Endodermal cell (in vitro differentiated cells): ENCODE results near the gene CAPS2. TPM values are rescaled to one million over a fixed set of nuclear protein-coding genes. Genes with fewer than 3 reads are reported as not detected.
A peak's percentile ranks its signal among the peaks of the same experiment; 100 is the strongest.

Experiments used
- DNase-seq: peaks from one replicate; pipeline ENCODE4 v3.0.0-alpha.2; 2017
- H3K27ac ChIP-seq: 2 replicates; pipeline ENCODE4 v1.5.1; 2013; ENCODE audit warnings: mild to moderate bottlenecking, low read depth, low read length, moderate library complexity
- H3K27me3 ChIP-seq: 2 replicates; pipeline ENCODE4 v1.6.1; 2013; ENCODE audit warnings: mild to moderate bottlenecking, low read length, moderate library complexity; ENCODE audit not compliant: insufficient read depth, control insufficient read depth, poor library complexity, severe bottlenecking
- H3K36me3 ChIP-seq: 2 replicates; pipeline ENCODE4 v1.7.0; 2013; ENCODE audit warnings: mild to moderate bottlenecking, low read length, moderate library complexity; ENCODE audit not compliant: control insufficient read depth, insufficient read depth
- H3K4me1 ChIP-seq: one replicate; pipeline ENCODE4 v1.7.0; 2013; ENCODE audit warnings: low read length; ENCODE audit not compliant: control insufficient read depth, insufficient read depth
- H3K4me3 ChIP-seq: 2 replicates; pipeline ENCODE4 v1.5.1; 2013; ENCODE audit warnings: mild to moderate bottlenecking, low read length, moderate library complexity
- H3K9ac ChIP-seq: 2 replicates; pipeline ENCODE4 v1.6.1; 2013; ENCODE audit warnings: mild to moderate bottlenecking, low read length, moderate library complexity; ENCODE audit not compliant: poor library complexity, severe bottlenecking; ENCODE audit errors: extremely low read depth
- H3K9me3 ChIP-seq: 2 replicates; pipeline ENCODE4 v1.6.1; 2013; ENCODE audit warnings: mild to moderate bottlenecking, low read length, moderate library complexity; ENCODE audit not compliant: control insufficient read depth
- H3K27ac Mint-ChIP-seq: 2 replicates; pipeline ENCODE4 v1.8.0; 2020; ENCODE audit warnings: mixed read lengths
- H3K27me3 Mint-ChIP-seq: 2 replicates; pipeline ENCODE4 v1.8.0; 2021; ENCODE audit warnings: mild to moderate bottlenecking, mixed read lengths; ENCODE audit not compliant: insufficient read depth
- H3K36me3 Mint-ChIP-seq: 2 replicates; pipeline ENCODE4 v1.8.0; 2020; ENCODE audit warnings: low read depth, mixed read lengths
- H3K4me1 Mint-ChIP-seq: 2 replicates; pipeline ENCODE4 v1.8.0; 2020; ENCODE audit warnings: mixed read lengths
- H3K4me3 Mint-ChIP-seq: 2 replicates; pipeline ENCODE4 v1.8.0; 2020; ENCODE audit warnings: mild to moderate bottlenecking, moderate library complexity, mixed read lengths
- H3K9me3 Mint-ChIP-seq: 2 replicates; pipeline ENCODE4 v1.8.0; 2020; ENCODE audit warnings: mild to moderate bottlenecking, mixed read lengths
- WGBS, 2 experiments: methylation state at CpG; one replicate each; pipeline versions ENCODE4 v1.1.5 to v1.1.7; 2013; ENCODE audit warnings: missing lambda C conversion rate in 2 of 2, mixed read lengths in 1 of 2; ENCODE audit not compliant: insufficient coverage in 1 of 2, insufficient read length in 1 of 2; 5-methylcytosine and 5-hydroxymethylcytosine counted together
- total RNA-seq, 2 donors: library from RNA; stranded (reverse); fragmentation: NEBNext Ultra II Directional in 1 of 2; extraction: Animal tissue kit (Norgen Biotek cat#: 25700) in 1 of 2; gene quantifications; 2 replicates in 1 of 2; 3 replicates in 1 of 2; pipeline ENCODE4 v1.2.1, GENCODE V29; 2021
- TF ChIP-seq, protein P1 (sequence below): fragments of 200-600 bp; sonication (generic); conservative IDR thresholded peaks from 2 replicates; pipeline ENCODE4 v1.5.0; 2021; ENCODE audit warnings: antibody characterized with exemption, mild to moderate bottlenecking

Gene CAPS2
- total RNA-seq, 2 donors from 2014 or later, result 3.9 to 5.5 TPM

DNA sequence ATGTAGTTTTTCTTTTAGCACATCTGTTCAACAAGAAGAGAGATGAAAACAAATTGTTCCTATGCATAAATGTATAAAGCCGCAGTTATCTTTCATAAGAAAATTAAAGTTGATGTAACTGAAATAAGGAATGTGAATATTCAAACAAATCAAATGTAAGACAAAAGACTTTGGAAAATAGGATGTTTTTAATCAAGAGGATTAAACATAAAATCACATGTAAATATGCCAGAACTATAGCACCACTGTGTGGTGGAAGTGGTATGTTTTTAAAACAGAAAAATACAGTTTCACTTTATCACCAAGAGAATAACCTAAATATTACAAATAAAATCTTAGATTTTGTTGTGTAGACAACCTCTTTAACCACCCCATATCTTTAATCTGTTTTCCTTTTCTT is 40.4 kb downstream of the CAPS2 start:
- Histone ChIP-seq H3K4me3 (no peak overlapping the region), H3K27me3 (peaks cover 3% of the 10 kb centered on the region), H3K36me3 (no peaks in the 10 kb centered on the region), H3K27ac (no peak overlapping the region), H3K4me1 (no peaks in the 10 kb centered on the region), H3K9me3 (no peaks in the 10 kb centered on the region), H3K9ac (no peak overlapping the region)
- Mint-ChIP-seq H3K4me1 (peaks cover 6% of the 10 kb centered on the region), H3K27ac (no peak overlapping the region), H3K36me3 (no peaks in the 10 kb centered on the region), H3K4me3 (no peak overlapping the region), H3K9me3 (no peaks in the 10 kb centered on the region), H3K27me3 (peaks cover 11% of the 10 kb centered on the region)
- no peak for DNase-seq
- TF ChIP-seq, protein P1, sequence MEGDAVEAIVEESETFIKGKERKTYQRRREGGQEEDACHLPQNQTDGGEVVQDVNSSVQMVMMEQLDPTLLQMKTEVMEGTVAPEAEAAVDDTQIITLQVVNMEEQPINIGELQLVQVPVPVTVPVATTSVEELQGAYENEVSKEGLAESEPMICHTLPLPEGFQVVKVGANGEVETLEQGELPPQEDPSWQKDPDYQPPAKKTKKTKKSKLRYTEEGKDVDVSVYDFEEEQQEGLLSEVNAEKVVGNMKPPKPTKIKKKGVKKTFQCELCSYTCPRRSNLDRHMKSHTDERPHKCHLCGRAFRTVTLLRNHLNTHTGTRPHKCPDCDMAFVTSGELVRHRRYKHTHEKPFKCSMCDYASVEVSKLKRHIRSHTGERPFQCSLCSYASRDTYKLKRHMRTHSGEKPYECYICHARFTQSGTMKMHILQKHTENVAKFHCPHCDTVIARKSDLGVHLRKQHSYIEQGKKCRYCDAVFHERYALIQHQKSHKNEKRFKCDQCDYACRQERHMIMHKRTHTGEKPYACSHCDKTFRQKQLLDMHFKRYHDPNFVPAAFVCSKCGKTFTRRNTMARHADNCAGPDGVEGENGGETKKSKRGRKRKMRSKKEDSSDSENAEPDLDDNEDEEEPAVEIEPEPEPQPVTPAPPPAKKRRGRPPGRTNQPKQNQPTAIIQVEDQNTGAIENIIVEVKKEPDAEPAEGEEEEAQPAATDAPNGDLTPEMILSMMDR, result peak; percentile 44
- WGBS, 2 experiments, result 92% methylated on average over 1 of the region's 1 CpG; no CpG with 5 or more reads in 1 of the 2 experiments

DNA sequence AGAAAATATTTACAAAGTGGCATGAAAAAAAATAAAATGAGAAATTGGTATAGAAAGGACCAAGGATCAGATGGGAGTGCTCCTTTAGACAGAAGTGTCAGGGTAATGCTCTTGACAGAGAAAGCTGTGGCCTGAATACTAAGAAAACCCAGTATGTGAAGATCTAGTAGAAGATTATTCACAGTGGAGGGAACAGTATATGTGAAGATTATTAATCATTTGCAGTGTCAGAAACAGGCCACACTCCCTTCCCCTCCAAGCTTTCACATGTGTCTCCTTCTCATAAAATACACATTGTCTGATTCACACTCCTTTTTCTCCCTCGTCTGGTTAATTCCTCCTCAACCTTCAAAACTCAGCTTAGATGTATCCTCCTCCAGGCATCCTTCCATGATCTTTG is 41.3 kb downstream of the CAPS2 start:
- no peak overlapping the region for H3K4me3 Mint-ChIP-seq
- no peaks in the 10 kb centered on the region for H3K9me3 Mint-ChIP-seq
- 75 to 87% methylated on average over 1 of the region's 1 CpG for WGBS, 2 experiments
- H3K27ac ChIP-seq, result no peak overlapping the region
- H3K9me3 ChIP-seq, result no peaks in the 10 kb centered on the region
- no peak overlapping the region for H3K9ac ChIP-seq
- TF ChIP-seq, protein P1, result no peak
- H3K4me1 ChIP-seq, result no peaks in the 10 kb centered on the region
- H3K27me3 ChIP-seq, result no peaks in the 10 kb centered on the region
- H3K27me3 Mint-ChIP-seq, result peaks cover 9% of the 10 kb centered on the region
- H3K4me3 ChIP-seq, result no peak overlapping the region
- no peaks in the 10 kb centered on the region for H3K4me1 Mint-ChIP-seq
- H3K36me3 Mint-ChIP-seq, result no peaks in the 10 kb centered on the region
- DNase-seq, result no peak
- no peak overlapping the region for H3K27ac Mint-ChIP-seq
- no peaks in the 10 kb centered on the region for H3K36me3 ChIP-seq

DNA sequence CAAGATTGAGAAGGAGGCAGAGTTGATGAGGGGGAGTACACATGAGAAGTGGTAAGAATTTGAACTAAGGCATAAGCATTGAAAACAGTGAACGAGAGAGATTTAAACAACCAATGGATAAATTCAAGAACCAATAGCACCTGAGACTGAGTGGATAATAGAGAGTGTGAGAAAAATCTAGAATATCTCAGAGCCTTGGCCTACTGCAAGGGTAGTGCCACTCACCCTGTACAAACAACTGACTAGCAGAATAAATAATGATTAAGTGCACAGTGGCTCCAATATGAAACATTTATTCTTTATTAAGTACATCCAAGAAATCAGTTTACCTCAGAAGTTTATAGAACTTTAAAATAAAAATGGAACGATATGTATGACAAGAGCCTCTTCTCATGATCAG is 54.4 kb downstream of the CAPS2 start:
- Histone ChIP-seq H3K27ac (no peak overlapping the region), H3K9ac (no peak overlapping the region), H3K4me3 (no peak overlapping the region), H3K4me1 (no peaks in the 10 kb centered on the region), H3K36me3 (no peaks in the 10 kb centered on the region), H3K9me3 (no peaks in the 10 kb centered on the region), H3K27me3 (no peaks in the 10 kb centered on the region)
- Mint-ChIP-seq H3K36me3 (no peaks in the 10 kb centered on the region), H3K4me1 (no peaks in the 10 kb centered on the region), H3K27ac (no peak overlapping the region), H3K4me3 (no peak overlapping the region), H3K27me3 (no peaks in the 10 kb centered on the region), H3K9me3 (no peaks in the 10 kb centered on the region)
- TF ChIP-seq, protein P1, result no peak
- WGBS, 2 experiments, result 94 to 100% methylated on average over 2 of the region's 2 CpGs
- DNase-seq, result no peak
